A673 (cell line): ENCODE data around the gene PLD4. TPM values are rescaled to one million over a fixed set of nuclear protein-coding genes. Genes with fewer than 3 reads are reported as not detected.

Experiments
- BruUV-seq: library from RNA; stranded (reverse); fragments of 400-500 nt; replicated peaks from 2 replicates; lab custom pipeline; 2021; lab: Mats Ljungman, UMichigan
- CTCF ChIA-PET: fragments of 300-600 bp; sonication (Branson Sonifier 250); formaldehyde crosslinking; loops from one replicate; lab custom pipeline; 2022; ENCODE audit warnings: antibody characterized with exemption; lab: Charles Lee
- POLR2A ChIA-PET: fragments of 300-600 bp; sonication (Branson Sonifier 250); formaldehyde crosslinking; loops from one replicate; lab custom pipeline; 2022; ENCODE audit warnings: antibody characterized with exemption; ENCODE audit not compliant: low non-redundant PET; lab: Charles Lee
- DNase-seq: peaks from one replicate; pipeline ENCODE4 v3.0.0-alpha.2; 2015; ENCODE audit warnings: low spot score
- H3K27ac ChIP-seq: fragments of 200-600 bp; sonication (generic); 2 replicates; pipeline ENCODE4 v1.5.1; 2016; ENCODE audit warnings: mixed run types, low read depth, mild to moderate bottlenecking, mixed read lengths, antibody characterized with exemption, low read length; ENCODE audit not compliant: poor library complexity, severe bottlenecking
- H3K27me3 ChIP-seq: fragments of 200-600 bp; sonication (generic); replicated peaks from 2 replicates; pipeline ENCODE4 v1.6.1; 2017; ENCODE audit warnings: mixed run types, low read depth, mild to moderate bottlenecking, mixed read lengths, antibody characterized with exemption, low read length; ENCODE audit not compliant: insufficient read depth, poor library complexity
- H3K36me3 ChIP-seq: fragments of 200-600 bp; sonication (generic); 2 replicates; pipeline ENCODE4 v1.6.1; 2016; ENCODE audit warnings: mixed run types, mild to moderate bottlenecking, mixed read lengths, antibody characterized with exemption, low read length; ENCODE audit not compliant: insufficient read depth, poor library complexity, severe bottlenecking
- H3K4me1 ChIP-seq: fragments of 200-600 bp; sonication (generic); 2 replicates; pipeline ENCODE4 v1.6.1; 2017; ENCODE audit warnings: mixed run types, mild to moderate bottlenecking, mixed read lengths, antibody characterized with exemption, low read length; ENCODE audit not compliant: insufficient read depth, poor library complexity, severe bottlenecking
- H3K4me3 ChIP-seq: fragments of 200-600 bp; sonication (generic); 2 replicates; pipeline ENCODE4 v1.5.1; 2016; ENCODE audit warnings: low read depth, mixed run types, mild to moderate bottlenecking, mixed read lengths, low read length; ENCODE audit not compliant: poor library complexity, severe bottlenecking
- H3K9me3 ChIP-seq: fragments of 200-600 bp; sonication (generic); 2 replicates; pipeline ENCODE4 v1.6.1; 2016; ENCODE audit warnings: mixed run types, low read depth, mild to moderate bottlenecking, mixed read lengths, antibody characterized with exemption, low read length; ENCODE audit not compliant: poor library complexity, severe bottlenecking
- EZH2 ChIP-seq: fragments of 200-600 bp; sonication (generic); IDR thresholded peaks from 2 replicates; pipeline ENCODE4 v1.6.1; 2017; ENCODE audit warnings: borderline replicate concordance, low read depth, mild to moderate bottlenecking, mixed read lengths, antibody characterized with exemption, low read length; ENCODE audit not compliant: poor library complexity, severe bottlenecking
- intact Hi-C: fragments of 100-400 bp; cut with micrococcal nuclease; formaldehyde crosslinking; loops from one replicate; pipeline ENCODE4 v1.10.0; 2022; ENCODE audit not compliant: unreplicated experiment
- total RNA-seq: library from RNA; stranded (reverse); gene quantifications from 2 replicates; pipeline ENCODE4 v1.2.3, GENCODE V29; 2021
- TF ChIP-seq, protein P1 (sequence below): fragments of 300-800, 200-600 bp; sonication (generic); conservative IDR thresholded peaks from 2 replicates; pipeline ENCODE4 v1.5.1; 2017; ENCODE audit warnings: low read depth, mild to moderate bottlenecking, antibody characterized with exemption, low read length, moderate library complexity, mixed read lengths

Gene PLD4
- total RNA-seq, 1 experiment from 2014 or later: not detected

DNA sequence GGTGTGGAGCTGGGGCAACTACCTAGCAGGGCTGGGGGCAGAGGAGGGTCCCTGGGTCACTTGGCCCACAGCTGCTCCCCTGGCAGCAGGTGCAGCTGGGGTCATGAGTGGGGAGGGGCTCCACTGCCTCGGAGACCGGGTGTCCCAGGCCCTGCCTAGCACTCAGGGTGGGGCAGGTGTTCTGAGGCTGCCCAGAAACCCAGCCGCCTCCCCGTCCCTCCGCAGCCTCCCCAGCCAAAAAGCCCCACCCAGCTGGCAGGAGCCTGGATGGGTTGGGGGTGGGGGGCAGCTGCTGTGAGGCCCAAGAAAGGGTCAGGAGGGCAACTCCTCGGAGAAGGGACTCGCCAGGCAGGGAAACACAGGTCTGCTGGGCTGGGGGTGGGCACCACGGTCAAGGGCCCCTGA is 42.3 kb downstream of the PLD4 start:
- no peaks in the 10 kb centered on the region for H3K27me3 ChIP-seq
- H3K4me1 ChIP-seq: peaks cover 12% of the 10 kb centered on the region
- intact Hi-C loops: no loop called here
- TF ChIP-seq, protein P1, sequence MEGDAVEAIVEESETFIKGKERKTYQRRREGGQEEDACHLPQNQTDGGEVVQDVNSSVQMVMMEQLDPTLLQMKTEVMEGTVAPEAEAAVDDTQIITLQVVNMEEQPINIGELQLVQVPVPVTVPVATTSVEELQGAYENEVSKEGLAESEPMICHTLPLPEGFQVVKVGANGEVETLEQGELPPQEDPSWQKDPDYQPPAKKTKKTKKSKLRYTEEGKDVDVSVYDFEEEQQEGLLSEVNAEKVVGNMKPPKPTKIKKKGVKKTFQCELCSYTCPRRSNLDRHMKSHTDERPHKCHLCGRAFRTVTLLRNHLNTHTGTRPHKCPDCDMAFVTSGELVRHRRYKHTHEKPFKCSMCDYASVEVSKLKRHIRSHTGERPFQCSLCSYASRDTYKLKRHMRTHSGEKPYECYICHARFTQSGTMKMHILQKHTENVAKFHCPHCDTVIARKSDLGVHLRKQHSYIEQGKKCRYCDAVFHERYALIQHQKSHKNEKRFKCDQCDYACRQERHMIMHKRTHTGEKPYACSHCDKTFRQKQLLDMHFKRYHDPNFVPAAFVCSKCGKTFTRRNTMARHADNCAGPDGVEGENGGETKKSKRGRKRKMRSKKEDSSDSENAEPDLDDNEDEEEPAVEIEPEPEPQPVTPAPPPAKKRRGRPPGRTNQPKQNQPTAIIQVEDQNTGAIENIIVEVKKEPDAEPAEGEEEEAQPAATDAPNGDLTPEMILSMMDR: no peak
- no peak for TF ChIP-seq EZH2
- no peak overlapping the region for H3K4me3 ChIP-seq
- no peak overlapping the region for H3K27ac ChIP-seq
- H3K36me3 ChIP-seq: no peaks in the 10 kb centered on the region
- H3K9me3 ChIP-seq: no peaks in the 10 kb centered on the region
- ChIA-PET POLR2A (no interaction called here), CTCF (no interaction called here)
- no TSS peak for BruUV-seq
- no peak for DNase-seq

DNA sequence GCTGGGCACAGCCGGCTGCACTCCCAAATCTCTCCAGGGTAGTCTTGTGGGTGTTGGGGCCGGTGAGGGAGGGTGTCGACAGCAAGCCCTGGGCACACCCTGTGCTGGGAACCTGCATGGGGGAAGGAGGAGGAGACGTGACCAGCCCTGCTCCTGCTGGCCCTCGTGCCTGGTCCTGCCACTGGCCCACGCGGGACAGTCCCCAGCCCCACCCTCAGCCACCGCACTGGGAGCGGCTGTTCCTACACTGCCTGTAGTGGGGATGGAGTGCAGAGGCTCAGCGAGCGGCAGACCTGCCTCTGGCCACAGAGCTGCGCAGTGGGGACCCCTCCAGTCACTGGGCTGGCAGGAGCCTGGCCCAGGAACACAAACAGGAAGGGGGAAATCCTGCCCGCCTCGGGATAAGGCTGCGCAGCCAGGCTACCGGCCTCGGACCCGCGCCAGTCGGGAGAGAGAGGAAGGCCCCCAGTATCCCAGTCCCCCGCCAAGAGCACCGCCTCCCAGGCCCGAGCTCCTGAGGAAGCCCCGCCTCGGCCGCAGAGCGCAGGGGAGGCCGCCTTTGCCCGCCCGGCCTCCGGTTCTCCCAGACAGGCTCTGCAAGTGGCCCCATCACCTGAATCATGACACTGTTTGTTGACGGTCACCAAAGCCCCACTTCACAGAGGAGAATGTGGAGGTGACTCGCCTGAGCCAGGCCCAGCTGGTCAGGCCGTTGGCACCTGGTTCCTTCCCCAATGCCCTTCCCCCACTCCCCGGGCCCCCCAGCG is 42.9 kb downstream of the PLD4 start:
- TF ChIP-seq, protein P1: no peak
- TF ChIP-seq EZH2: no peak
- Histone ChIP-seq H3K27ac (no peak overlapping the region), H3K36me3 (no peaks in the 10 kb centered on the region), H3K9me3 (no peaks in the 10 kb centered on the region), H3K27me3 (no peaks in the 10 kb centered on the region), H3K4me1 (peaks cover 12% of the 10 kb centered on the region), H3K4me3 (no peak overlapping the region)
- ChIA-PET POLR2A (no interaction called here), CTCF (no interaction called here)
- intact Hi-C loops: no loop called here
- no TSS peak for BruUV-seq
- DNase-seq: no peak

DNA sequence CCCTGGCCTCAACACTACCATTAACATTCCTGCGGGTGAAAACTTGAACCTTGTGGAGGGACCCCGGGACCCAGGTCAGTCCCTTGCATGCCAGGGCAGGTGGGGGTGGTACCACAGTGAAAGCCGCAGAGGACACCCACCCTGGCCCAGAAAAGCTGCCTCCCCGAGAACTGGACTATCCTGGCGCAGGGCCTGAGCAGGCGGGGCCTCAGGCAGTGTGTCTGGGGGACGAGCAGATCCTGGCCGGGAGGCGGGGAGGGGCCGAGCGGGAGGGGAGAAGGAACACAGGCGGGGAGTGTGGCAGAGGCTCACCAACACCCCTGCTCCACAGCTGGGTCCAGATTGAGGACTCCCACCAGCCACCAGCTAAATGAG is 43.5 kb downstream of the PLD4 start:
- H3K36me3 ChIP-seq: no peaks in the 10 kb centered on the region
- no peaks in the 10 kb centered on the region for H3K9me3 ChIP-seq
- no peak for TF ChIP-seq EZH2
- TF ChIP-seq, protein P1: no peak
- intact Hi-C loops: no loop called here
- DNase-seq: peak; percentile 60
- no peak overlapping the region for H3K4me3 ChIP-seq
- H3K27me3 ChIP-seq: no peaks in the 10 kb centered on the region
- CTCF ChIA-PET: no interaction called here
- peaks cover 12% of the 10 kb centered on the region for H3K4me1 ChIP-seq
- no TSS peak for BruUV-seq
- no peak overlapping the region for H3K27ac ChIP-seq
- POLR2A ChIA-PET: no interaction called here
